Measurements from ENCODE around the gene FBLL1. TPM values are rescaled to one million over a fixed set of nuclear protein-coding genes. Genes with fewer than 3 reads are reported as not detected.

Gene FBLL1
- total RNA-seq, 4 donors from 2014 or later, result 0.29 to 0.33 TPM; not detected in 2

- Histone ChIP-seq H3K27me3 (no peaks in the 10 kb centered on the region), H3K36me3 (peaks cover 34 to 75% (median 48%) of the 10 kb centered on the region in 4 donors), H3K4me1 (peaks cover under 1 to 10% (median 5%) of the 10 kb centered on the region in 4 donors), H3K27ac (replicated peaks in 1 of 4) (no peak overlapping the region), H3K9me3 (no peaks in the 10 kb centered on the region), H3K4me3 (no peak overlapping the region)
- DNase-seq (ENCODE audit: extremely low spot score), result no peak
- no peak for TF ChIP-seq CTCF (IDR thresholded peaks at IDR 0.05)
- TF ChIP-seq POLR2AphosphoS5 (IDR thresholded peaks at IDR 0.05), result no peak
- TF ChIP-seq EP300 (IDR thresholded peaks at IDR 0.05), result no peak
- TF ChIP-seq POLR2A (IDR thresholded peaks at IDR 0.05; ENCODE audit: low read depth), result no peak
- 96% methylated on average over 2 of the region's 2 CpGs for WGBS
- intact Hi-C loops (cut with DNase I), result loop anchor here (10.0 kb wide), 1 partner anchor 53 kb away; no protein-coding TSS in a partner anchor
Observed at GRCh38 chr5:168557389-168557788, 28.3 kb downstream of the FBLL1 start.

- DNase-seq (ENCODE audit: extremely low spot score), result no peak
- Histone ChIP-seq H3K4me1 (peaks cover 0 to 10% (median 9%) of the 10 kb centered on the region in 4 donors), H3K27me3 (no peaks in the 10 kb centered on the region), H3K4me3 (no peak overlapping the region), H3K27ac (replicated peaks in 1 of 4) (no peak overlapping the region), H3K9me3 (no peaks in the 10 kb centered on the region), H3K36me3 (peaks cover 24 to 83% (median 42%) of the 10 kb centered on the region in 4 donors)
- intact Hi-C loops (cut with DNase I), result no loop called here
- TF ChIP-seq POLR2A (IDR thresholded peaks at IDR 0.05; ENCODE audit: low read depth), result no peak
- TF ChIP-seq EP300 (IDR thresholded peaks at IDR 0.05), result no peak
- no peak for TF ChIP-seq POLR2AphosphoS5 (IDR thresholded peaks at IDR 0.05)
- no peak for TF ChIP-seq CTCF (IDR thresholded peaks at IDR 0.05)
- 85% methylated on average over 2 of the region's 2 CpGs for WGBS
Observed at GRCh38 chr5:168562279-168562678, 33.2 kb downstream of the FBLL1 start.

- DNase-seq (ENCODE audit: extremely low spot score), result no peak
- Histone ChIP-seq H3K27me3 (no peaks in the 10 kb centered on the region), H3K27ac (replicated peaks in 1 of 4) (no peak overlapping the region), H3K36me3 (peaks cover 7 to 77% (median 41%) of the 10 kb centered on the region in 4 donors), H3K4me3 (no peak overlapping the region), H3K4me1 (peaks cover 0 to 18% (median 10%) of the 10 kb centered on the region in 4 donors), H3K9me3 (no peaks in the 10 kb centered on the region)
- 88% methylated on average over 1 of the region's 1 CpG for WGBS
- intact Hi-C loops (cut with DNase I), result no loop called here
- TF ChIP-seq CTCF (IDR thresholded peaks at IDR 0.05) (no peak), POLR2A (IDR thresholded peaks at IDR 0.05; ENCODE audit: low read depth) (no peak), EP300 (IDR thresholded peaks at IDR 0.05) (no peak), POLR2AphosphoS5 (IDR thresholded peaks at IDR 0.05) (no peak)
Observed at GRCh38 chr5:168563959-168564358, 34.9 kb downstream of the FBLL1 start.

GRCh38 chr5:168568738-168569137, 39.6 kb downstream of the FBLL1 start:
- TF ChIP-seq POLR2AphosphoS5 (IDR thresholded peaks at IDR 0.05), result no peak
- no peak for TF ChIP-seq CTCF (IDR thresholded peaks at IDR 0.05)
- no peak for TF ChIP-seq POLR2A (IDR thresholded peaks at IDR 0.05; ENCODE audit: low read depth)
- TF ChIP-seq EP300 (IDR thresholded peaks at IDR 0.05), result no peak
- intact Hi-C loops (cut with DNase I), result no loop called here
- peaks cover 0 to 18% (median 10%) of the 10 kb centered on the region in 4 donors for H3K4me1 ChIP-seq
- no peak overlapping the region for H3K4me3 ChIP-seq
- no peaks in the 10 kb centered on the region for H3K9me3 ChIP-seq
- 96% methylated on average over 6 of the region's 6 CpGs for WGBS
- no peak for DNase-seq (ENCODE audit: extremely low spot score)
- H3K27ac ChIP-seq (replicated peaks in 1 of 4), result no peak overlapping the region
- H3K27me3 ChIP-seq, result no peaks in the 10 kb centered on the region
- peaks cover 4 to 47% (median 25%) of the 10 kb centered on the region in 4 donors for H3K36me3 ChIP-seq

Measured in esophagus muscularis mucosa (tissue), 4 donors.